A549 treated with RU486 at 1 μM for 4 hours (cell line): ENCODE results near the gene RRAGD. TPM values are rescaled to one million over a fixed set of nuclear protein-coding genes. Genes with fewer than 3 reads are reported as not detected.

ENCODE experiments used
- total RNA-seq: library from RNA; stranded (reverse); fragments of 200-300 nt; extraction: Qiagen RNA extraction; gene quantifications from 5 replicates; pipeline ENCODE4 v1.2.3, GENCODE V29; 2022; ENCODE audit warnings: low read depth

RRAGD gene
- 3.3 to 5.2 TPM (median 4.2 TPM) in 5 replicates for total RNA-seq

GRCh38 chr6:89412071-89413005 is at the start of gene RRAGD:
RRAGD (minus strand) TSS chr6:89412273; CDS start chr6:89411993, 280 bp downstream.

DNA sequence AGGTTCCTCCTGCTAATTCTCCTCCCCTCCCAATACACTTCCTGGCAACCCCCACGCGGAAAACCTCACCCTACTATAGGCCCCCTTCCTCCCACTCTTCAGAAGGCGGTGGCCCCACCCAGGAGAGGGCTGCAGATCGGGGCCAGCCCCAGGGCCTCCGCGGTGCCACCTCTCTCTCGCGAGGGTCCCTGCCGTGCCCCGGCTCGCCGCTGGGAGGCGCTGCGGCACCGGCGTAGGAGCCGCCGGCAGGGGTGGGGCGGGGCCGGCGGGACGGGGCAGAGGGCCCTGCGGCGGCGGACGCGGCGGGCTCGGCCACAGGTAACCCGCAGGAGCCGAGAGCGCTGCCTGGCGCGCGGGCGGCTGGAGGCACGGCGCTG is 20.8 kb upstream of the RRAGD start, which contains the start of gene ANKRD6:
TSS of gene ANKRD6 (plus strand) at position 278 of the 377 bp plus-strand sequence. CDS start 133,825 bp downstream, outside the sequence.

DNA sequence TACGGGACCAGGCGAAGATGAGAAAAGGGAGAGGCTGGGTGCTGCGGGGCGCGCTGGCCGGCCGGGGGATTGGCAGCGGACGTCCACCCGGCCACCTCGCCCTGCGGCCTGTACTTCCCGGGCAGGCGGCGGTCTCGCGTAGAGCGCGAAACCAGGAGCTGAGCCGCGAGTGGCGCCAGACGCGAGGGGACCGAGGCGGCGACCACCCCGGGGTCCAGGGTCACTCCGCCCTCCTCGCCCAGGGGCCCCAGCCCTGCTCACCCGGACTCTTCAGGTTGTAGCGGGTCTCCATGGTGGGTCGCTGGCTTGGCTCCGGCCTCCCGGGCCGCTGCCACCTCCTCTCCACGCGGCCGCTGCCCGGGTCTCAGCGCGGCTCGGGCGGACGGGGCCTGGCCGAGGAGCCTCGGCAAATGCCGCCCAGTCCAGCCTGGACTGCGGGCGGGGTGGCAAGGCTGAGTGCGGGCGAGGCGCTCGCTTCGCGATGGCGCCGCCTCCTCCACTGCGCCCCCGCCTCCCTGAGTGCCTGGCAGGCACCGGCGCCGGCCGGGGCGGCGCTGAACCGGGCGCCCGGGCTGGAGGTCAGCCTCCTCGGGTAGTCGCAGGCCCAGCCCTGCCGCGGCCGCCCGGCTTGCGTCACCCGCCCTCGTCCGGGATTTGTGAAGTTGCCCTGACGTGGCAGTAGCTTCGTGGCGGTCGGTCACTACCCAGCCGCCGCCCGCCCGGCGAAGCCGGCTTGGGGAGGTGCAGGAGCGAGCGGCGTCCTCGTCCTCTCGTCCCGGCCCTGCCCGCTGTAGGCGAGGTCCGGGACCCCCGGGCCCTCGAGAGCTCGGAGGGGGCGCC is 59.6 kb downstream of the RRAGD start, which contains the start of gene UBE2J1:
TSS of gene UBE2J1 (minus strand) at position 445 of the 840 bp plus-strand sequence. CDS start at position 292, 153 bp downstream.

GRCh38 chr6:89315249-89315885 is 96.7 kb downstream of the RRAGD start, which contains the start of gene GABRR2:
GABRR2 (minus strand) TSS chr6:89315299; CDS start chr6:89315165, 134 bp downstream.

Other genes with a start within 250 kb of the RRAGD start
- not detected in 5 replicates for gene GABRR1, start 194.9 kb downstream of the RRAGD start, total RNA-seq
- not detected in 5 replicates for gene GABRR2, start 97.0 kb downstream of the RRAGD start, total RNA-seq
- 10.7 to 17.8 TPM (median 14.8 TPM) in 5 replicates for gene UBE2J1, start 59.6 kb downstream of the RRAGD start, total RNA-seq
- 1.4 to 2.2 TPM (median 1.8 TPM) in 5 replicates for gene ANKRD6, start 20.9 kb upstream of the RRAGD start, total RNA-seq
- 25.1 to 38.1 TPM (median 32.9 TPM) in 5 replicates for gene LYRM2, start 226.5 kb upstream of the RRAGD start, total RNA-seq